ENCODE data around the gene H19.

The H19 gene

GRCh38 chr11:1946812-1947484 lies 50.7 kb downstream of the H19 start, which contains the start of gene MRPL23:
Gene MRPL23, plus strand, starts transcription at chr11:1947332. Its CDS starts 31 bp downstream, at chr11:1947363.
- no peak for DNase-seq (ENCODE audit: low spot score)
